Fibroblast of lung (primary cell): Measurements from ENCODE around the gene EPN3. TPM values are rescaled to one million over a fixed set of nuclear protein-coding genes. Genes with fewer than 3 reads are reported as not detected.

Experiments
- DNase-seq, 2 donors: peaks; one replicate each; pipeline versions ENCODE4 v3.0.0 to v3.0.0-alpha.2; 2010; ENCODE audit warnings: low read depth in 2 of 2
- H2AFZ ChIP-seq: 2 replicates; pipeline ENCODE4 v1.5.1; 2012; ENCODE audit warnings: low read length, control low read depth, inconsistent platforms
- H3K27ac ChIP-seq: 2 replicates; pipeline ENCODE4 v1.5.1; 2011; ENCODE audit warnings: low read length, control low read depth; ENCODE audit not compliant: insufficient read depth
- H3K27me3 ChIP-seq: 2 replicates; pipeline ENCODE4 v1.5.1; 2011; ENCODE audit warnings: mild to moderate bottlenecking, low read length; ENCODE audit not compliant: control insufficient read depth, insufficient read depth
- H3K36me3 ChIP-seq: 2 replicates; pipeline ENCODE4 v1.5.1; 2011; ENCODE audit warnings: low read length; ENCODE audit not compliant: control insufficient read depth, insufficient read depth
- H3K4me1 ChIP-seq: 2 replicates; pipeline ENCODE4 v1.5.1; 2011; ENCODE audit warnings: low read length; ENCODE audit not compliant: control insufficient read depth, insufficient read depth; ENCODE audit errors: extremely low read depth
- H3K4me2 ChIP-seq: 2 replicates; pipeline ENCODE4 v1.5.1; 2011; ENCODE audit warnings: low read length, control low read depth; ENCODE audit not compliant: insufficient read depth; ENCODE audit errors: extremely low read depth
- H3K4me3 ChIP-seq, 4 experiments: fragments of 200-600 bp in 1 of 4; sonication (generic) in 1 of 4; replicated peaks in 1 of 4; 2 replicates each; pipeline ENCODE4 v1.5.1; 2011 to 2016; ENCODE audit warnings: low read length in 4 of 4, low read depth in 3 of 4, mild to moderate bottlenecking in 3 of 4, control low read depth in 2 of 4, inconsistent platforms in 1 of 4, mixed read lengths in 1 of 4; ENCODE audit not compliant: insufficient read depth in 1 of 4; ENCODE audit errors: control extremely low read depth in 1 of 4
- H3K79me2 ChIP-seq: 2 replicates; pipeline ENCODE4 v1.5.1; 2012; ENCODE audit warnings: mild to moderate bottlenecking, low read length, inconsistent platforms; ENCODE audit not compliant: control insufficient read depth, insufficient read depth
- H3K9ac ChIP-seq: 2 replicates; pipeline ENCODE4 v1.5.1; 2011; ENCODE audit warnings: mild to moderate bottlenecking, low read length, control low read depth; ENCODE audit not compliant: insufficient read depth
- H3K9me3 ChIP-seq: 2 replicates; pipeline ENCODE4 v1.5.1; 2012; ENCODE audit warnings: low read depth, low read length; ENCODE audit not compliant: control insufficient read depth, insufficient read depth
- H4K20me1 ChIP-seq: 2 replicates; pipeline ENCODE4 v1.5.1; 2011; ENCODE audit warnings: low read length; ENCODE audit not compliant: control insufficient read depth, insufficient read depth; ENCODE audit errors: extremely low read depth
- EZH2 ChIP-seq: IDR thresholded peaks from 2 replicates; pipeline ENCODE4 v1.5.1; 2012; ENCODE audit warnings: low read length, control low read depth, mild to moderate bottlenecking; ENCODE audit errors: missing control alignments
- polyA plus RNA-seq, 2 donors: library from polyadenylated mRNA; depleted of rRNA in 1 of 2; stranded (reverse) in 1 of 2; unstranded in 1 of 2; fragments of >200 nt; gene quantifications; 2 replicates each; pipeline ENCODE4 v1.2.1, GENCODE V29; 2011 to 2012; ENCODE audit warnings: missing spikeins in 1 of 2
- total RNA-seq: library from RNA; depleted of rRNA; stranded (reverse); fragments of >200 nt; gene quantifications from 2 replicates; pipeline ENCODE4 v1.2.1, GENCODE V29; 2014
- TF ChIP-seq, protein P1 (sequence below), 2 donors: IDR thresholded peaks in 1 of 2; conservative IDR thresholded peaks in 1 of 2; 1 replicate in 1 of 2; 2 replicates in 1 of 2; pipeline ENCODE4 v1.5.1; 2011 to 2012; ENCODE audit warnings: low read length in 2 of 2, control low read depth in 1 of 2, inconsistent platforms in 1 of 2, low read depth in 1 of 2, mild to moderate bottlenecking in 1 of 2

Gene EPN3
- total and polyA plus RNA-seq, 2 donors (not counting 1 experiment from before 2014, with no cell fraction given): not detected

DNA sequence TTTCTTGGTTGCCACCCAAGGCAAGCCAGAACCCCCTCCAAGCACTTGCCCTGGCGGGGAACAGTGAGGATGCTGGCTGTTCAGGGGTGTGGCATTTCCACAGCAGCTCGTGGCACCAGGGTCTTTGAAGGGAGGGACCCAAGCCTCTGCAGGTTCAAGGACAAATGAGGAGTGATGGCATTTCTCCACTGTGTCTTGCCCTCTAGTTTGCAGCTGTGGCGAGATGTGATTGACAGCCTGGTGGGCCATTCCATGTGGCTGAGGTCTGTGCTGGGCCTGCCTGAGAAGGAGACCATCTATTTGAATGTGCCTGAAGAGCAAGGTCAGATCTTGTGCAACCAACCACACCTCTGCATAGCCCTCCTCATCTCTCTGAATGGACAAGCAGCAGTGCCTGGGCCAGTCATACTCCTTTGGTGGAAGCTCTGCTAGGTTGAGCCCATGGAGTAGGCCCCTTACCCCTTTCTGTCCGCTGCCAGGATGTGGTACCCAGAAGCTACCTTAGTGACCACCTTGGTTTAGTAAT is 4.5 kb upstream of the EPN3 start:
- DNase-seq: no peak
- Histone ChIP-seq H3K9ac (no peak overlapping the region), H3K4me1 (no peaks in the 10 kb centered on the region), H3K27ac (no peak overlapping the region), H3K4me3 (no peak overlapping the region), H4K20me1 (no peaks in the 10 kb centered on the region), H3K9me3 (no peaks in the 10 kb centered on the region), H3K27me3 (peaks cover 33% of the 10 kb centered on the region), H2AFZ (no peak overlapping the region), H3K79me2 (no peaks in the 10 kb centered on the region), H3K4me2 (no peak overlapping the region), H3K36me3 (no peaks in the 10 kb centered on the region)
- TF ChIP-seq, protein P1, sequence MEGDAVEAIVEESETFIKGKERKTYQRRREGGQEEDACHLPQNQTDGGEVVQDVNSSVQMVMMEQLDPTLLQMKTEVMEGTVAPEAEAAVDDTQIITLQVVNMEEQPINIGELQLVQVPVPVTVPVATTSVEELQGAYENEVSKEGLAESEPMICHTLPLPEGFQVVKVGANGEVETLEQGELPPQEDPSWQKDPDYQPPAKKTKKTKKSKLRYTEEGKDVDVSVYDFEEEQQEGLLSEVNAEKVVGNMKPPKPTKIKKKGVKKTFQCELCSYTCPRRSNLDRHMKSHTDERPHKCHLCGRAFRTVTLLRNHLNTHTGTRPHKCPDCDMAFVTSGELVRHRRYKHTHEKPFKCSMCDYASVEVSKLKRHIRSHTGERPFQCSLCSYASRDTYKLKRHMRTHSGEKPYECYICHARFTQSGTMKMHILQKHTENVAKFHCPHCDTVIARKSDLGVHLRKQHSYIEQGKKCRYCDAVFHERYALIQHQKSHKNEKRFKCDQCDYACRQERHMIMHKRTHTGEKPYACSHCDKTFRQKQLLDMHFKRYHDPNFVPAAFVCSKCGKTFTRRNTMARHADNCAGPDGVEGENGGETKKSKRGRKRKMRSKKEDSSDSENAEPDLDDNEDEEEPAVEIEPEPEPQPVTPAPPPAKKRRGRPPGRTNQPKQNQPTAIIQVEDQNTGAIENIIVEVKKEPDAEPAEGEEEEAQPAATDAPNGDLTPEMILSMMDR (conservative IDR thresholded peaks at IDR 0.05 in 1 of 2, IDR thresholded peaks at IDR 0.05 in 1 of 2; ENCODE audit: low read depth in 1 of 2, low read length in 2 of 2): no peak
- TF ChIP-seq EZH2: no peak

DNA sequence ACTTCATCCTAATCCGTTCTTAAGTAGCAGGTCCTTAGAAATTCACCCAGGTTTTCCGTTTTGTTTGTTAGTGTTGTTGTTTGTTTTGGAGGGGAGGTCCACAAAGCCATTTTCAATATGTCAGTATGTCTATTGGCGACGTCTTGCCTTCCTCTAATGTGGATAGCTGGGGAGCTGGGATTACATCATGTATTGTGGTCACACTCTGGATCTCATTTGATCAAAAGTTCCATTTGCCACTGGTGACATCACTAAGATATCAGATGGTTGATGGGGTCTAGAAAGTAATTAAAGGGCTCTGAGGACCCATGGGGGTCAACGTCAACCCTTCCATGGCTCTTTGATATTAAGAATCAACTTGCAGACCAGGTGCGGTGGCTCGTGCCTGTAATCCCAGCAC is 2.7 kb upstream of the EPN3 start:
- H2AFZ ChIP-seq: no peak overlapping the region
- H3K27ac ChIP-seq: no peak overlapping the region
- H3K4me3 ChIP-seq: no peak overlapping the region
- peaks cover 35% of the 10 kb centered on the region for H3K27me3 ChIP-seq
- TF ChIP-seq, protein P1 (conservative IDR thresholded peaks at IDR 0.05 in 1 of 2, IDR thresholded peaks at IDR 0.05 in 1 of 2; ENCODE audit: low read depth in 1 of 2, low read length in 2 of 2): no peak
- no peak for TF ChIP-seq EZH2
- DNase-seq: no peak
- no peaks in the 10 kb centered on the region for H3K79me2 ChIP-seq
- H3K9ac ChIP-seq: no peak overlapping the region
- H3K4me2 ChIP-seq: no peak overlapping the region
- no peaks in the 10 kb centered on the region for H4K20me1 ChIP-seq
- no peaks in the 10 kb centered on the region for H3K36me3 ChIP-seq
- no peaks in the 10 kb centered on the region for H3K4me1 ChIP-seq
- H3K9me3 ChIP-seq: no peaks in the 10 kb centered on the region

DNA sequence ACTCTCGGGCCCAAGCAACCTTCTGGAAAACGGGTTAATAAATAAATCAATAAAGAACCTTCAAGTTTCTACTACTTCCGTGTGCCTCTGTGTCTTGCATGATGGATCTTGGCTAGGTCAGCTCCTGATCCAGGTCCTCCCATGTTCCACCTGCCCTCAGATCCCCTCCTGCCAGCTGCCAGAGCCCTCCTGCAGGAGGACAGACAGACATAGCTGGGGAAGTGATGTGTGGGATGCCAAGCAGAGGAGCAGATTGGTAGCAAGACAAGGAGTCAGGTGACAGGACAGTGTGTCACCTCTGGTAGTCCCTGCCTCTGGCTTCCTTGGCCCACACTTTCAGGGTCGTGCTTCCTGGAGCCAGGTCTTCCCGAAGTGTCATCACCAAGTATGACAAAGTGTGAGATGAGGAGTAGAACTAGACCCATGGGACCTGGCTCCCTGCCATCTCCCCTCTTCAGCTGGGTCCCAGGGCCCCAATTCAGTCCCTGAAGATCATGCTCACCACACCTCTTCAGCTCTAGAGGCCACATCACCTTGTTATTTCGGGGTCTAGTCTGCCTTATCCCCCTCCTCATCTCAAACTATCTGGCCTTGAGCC is 1.0 kb upstream of the EPN3 start:
- H3K4me3 ChIP-seq: no peak overlapping the region
- H3K27me3 ChIP-seq: peaks cover 32% of the 10 kb centered on the region
- no peak overlapping the region for H3K4me2 ChIP-seq
- DNase-seq: no peak
- no peak overlapping the region for H3K9ac ChIP-seq
- H3K27ac ChIP-seq: no peak overlapping the region
- no peaks in the 10 kb centered on the region for H4K20me1 ChIP-seq
- H3K79me2 ChIP-seq: no peaks in the 10 kb centered on the region
- no peak overlapping the region for H2AFZ ChIP-seq
- TF ChIP-seq, protein P1 (conservative IDR thresholded peaks at IDR 0.05 in 1 of 2, IDR thresholded peaks at IDR 0.05 in 1 of 2; ENCODE audit: low read depth in 1 of 2, low read length in 2 of 2): no peak
- no peak for TF ChIP-seq EZH2
- no peaks in the 10 kb centered on the region for H3K4me1 ChIP-seq
- H3K36me3 ChIP-seq: no peaks in the 10 kb centered on the region
- H3K9me3 ChIP-seq: no peaks in the 10 kb centered on the region
